HG02981 (cell line): Measurements from ENCODE around the gene DIRAS2.

Experiments used
- ATAC-seq: cut with Tn5 transposase; IDR thresholded peaks from one replicate; pipeline ENCODE4 v1.9.1; 2021; ENCODE audit warnings: mild to moderate bottlenecking, moderate library complexity; ENCODE audit not compliant: unreplicated experiment

The DIRAS2 gene

GRCh38 chr9:90613502-90613901 lies 29.1 kb downstream of the DIRAS2 start:
- ATAC-seq: no peak

GRCh38 chr9:90612957-90613356 lies 29.7 kb downstream of the DIRAS2 start:
- ATAC-seq: no peak

GRCh38 chr9:90611568-90611967 lies 31.1 kb downstream of the DIRAS2 start:
- ATAC-seq: no peak

GRCh38 chr9:90611121-90611520 lies 31.5 kb downstream of the DIRAS2 start:
- ATAC-seq: no peak

- ATAC-seq: no peak
Observed at GRCh38 chr9:90607701-90608516, 34.7 kb downstream of the DIRAS2 start.

GRCh38 chr9:90600029-90600428 lies 42.6 kb downstream of the DIRAS2 start:
- ATAC-seq: no peak

- no peak for ATAC-seq
Observed at GRCh38 chr9:90598191-90598590, 44.4 kb downstream of the DIRAS2 start.

- no peak for ATAC-seq
Observed at GRCh38 chr9:90593646-90594045, 49.0 kb downstream of the DIRAS2 start.

- no peak for ATAC-seq
Observed at GRCh38 chr9:90580576-90580975, 62.0 kb downstream of the DIRAS2 start.

GRCh38 chr9:90579181-90579580 lies 63.4 kb downstream of the DIRAS2 start:
- ATAC-seq: no peak

GRCh38 chr9:90578126-90578815 lies 64.4 kb downstream of the DIRAS2 start:
- no peak for ATAC-seq

- no peak for ATAC-seq
Observed at GRCh38 chr9:90569511-90569910, 73.1 kb downstream of the DIRAS2 start.

GRCh38 chr9:90568667-90569066 lies 74.0 kb downstream of the DIRAS2 start:
- ATAC-seq: no peak

- ATAC-seq: no peak
Observed at GRCh38 chr9:90562229-90562628, 80.4 kb downstream of the DIRAS2 start.
